HG03159 (cell line): ENCODE results near the gene MAPK8IP3.

Experiments
- ATAC-seq: cut with Tn5 transposase; IDR thresholded peaks from one replicate; pipeline ENCODE4 v1.9.1; 2021; ENCODE audit warnings: mild to moderate bottlenecking, moderate library complexity; ENCODE audit not compliant: unreplicated experiment

The MAPK8IP3 gene

DNA sequence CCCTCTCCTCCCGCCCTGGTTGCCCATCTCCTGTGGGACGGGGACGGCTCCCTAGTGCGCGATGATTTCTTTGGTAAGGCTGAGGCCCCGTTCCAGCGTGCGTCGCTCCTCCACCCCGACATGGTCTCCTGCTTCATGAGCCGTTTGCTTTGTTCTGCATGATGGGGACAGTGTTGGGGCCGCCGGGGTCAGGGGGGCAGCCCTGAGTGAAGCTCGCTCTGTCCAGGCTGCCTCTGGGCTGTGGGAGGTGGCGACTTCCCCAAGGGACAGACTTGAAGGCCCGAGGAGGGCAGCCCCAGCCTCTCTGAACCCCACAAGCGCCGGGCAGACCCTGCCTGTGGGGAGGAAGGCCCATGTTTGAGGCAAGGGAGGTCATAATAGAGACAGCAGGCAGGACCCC, 52.9 kb downstream of the MAPK8IP3 start:
- ATAC-seq: no peak

DNA sequence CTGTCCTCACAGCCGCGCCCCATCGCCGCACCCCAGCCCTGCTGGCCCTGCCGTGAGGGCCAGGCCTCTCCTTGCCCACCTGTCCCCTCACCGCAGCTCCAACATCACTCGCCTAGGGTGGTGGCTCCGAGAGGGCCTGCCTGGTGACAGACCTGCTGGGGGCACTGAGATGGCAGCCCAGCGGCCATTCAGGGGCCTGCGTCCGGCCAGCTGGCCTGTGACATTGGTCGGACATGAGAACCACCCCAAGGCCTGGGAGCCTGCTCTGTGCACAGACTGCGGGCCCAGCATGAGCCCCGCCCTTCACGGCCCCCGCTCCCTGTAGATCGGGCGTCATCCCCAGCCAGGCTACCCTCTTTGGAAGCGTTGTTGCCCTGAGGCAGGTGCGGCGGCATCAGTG, 53.5 kb downstream of the MAPK8IP3 start:
- no peak for ATAC-seq

DNA sequence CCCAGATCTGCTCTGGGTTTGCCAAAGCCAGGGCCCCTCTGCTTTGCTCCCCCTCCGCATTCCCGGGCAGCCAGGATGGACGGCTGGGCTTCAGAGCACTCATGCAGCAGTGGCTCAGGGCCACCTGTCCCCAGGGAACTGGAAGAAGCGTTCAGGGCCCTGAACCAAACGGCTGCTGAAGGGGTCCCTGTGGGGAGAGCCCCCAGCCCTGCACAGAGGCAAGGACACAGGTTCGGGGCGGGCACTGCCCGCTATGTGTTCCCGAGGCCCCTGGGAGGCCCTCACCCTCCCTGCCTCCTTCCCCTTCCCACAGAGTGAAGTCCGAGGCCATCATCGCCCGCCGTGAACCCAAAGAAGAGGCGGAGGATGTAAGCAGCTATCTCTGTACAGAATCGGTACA, 54.9 kb downstream of the MAPK8IP3 start:
- no peak for ATAC-seq

DNA sequence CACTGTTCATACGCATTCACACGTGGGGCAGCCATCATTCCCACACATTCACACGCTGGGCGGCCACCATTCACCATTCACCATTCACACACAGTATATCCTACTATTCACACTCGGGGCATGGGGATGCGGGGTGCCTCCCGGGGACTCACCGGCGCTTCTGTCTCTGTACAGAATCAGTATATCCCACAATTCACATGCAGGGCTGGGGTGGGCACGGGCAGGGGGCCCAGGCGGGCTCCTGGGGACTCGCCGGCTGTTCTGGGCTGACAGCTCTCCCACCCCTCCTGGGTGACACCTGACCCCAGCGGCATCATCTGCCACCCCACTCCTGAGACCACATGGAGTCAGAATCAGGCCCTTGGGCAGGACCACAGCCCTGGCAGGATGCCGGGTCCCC, 55.8 kb downstream of the MAPK8IP3 start:
- no peak for ATAC-seq

DNA sequence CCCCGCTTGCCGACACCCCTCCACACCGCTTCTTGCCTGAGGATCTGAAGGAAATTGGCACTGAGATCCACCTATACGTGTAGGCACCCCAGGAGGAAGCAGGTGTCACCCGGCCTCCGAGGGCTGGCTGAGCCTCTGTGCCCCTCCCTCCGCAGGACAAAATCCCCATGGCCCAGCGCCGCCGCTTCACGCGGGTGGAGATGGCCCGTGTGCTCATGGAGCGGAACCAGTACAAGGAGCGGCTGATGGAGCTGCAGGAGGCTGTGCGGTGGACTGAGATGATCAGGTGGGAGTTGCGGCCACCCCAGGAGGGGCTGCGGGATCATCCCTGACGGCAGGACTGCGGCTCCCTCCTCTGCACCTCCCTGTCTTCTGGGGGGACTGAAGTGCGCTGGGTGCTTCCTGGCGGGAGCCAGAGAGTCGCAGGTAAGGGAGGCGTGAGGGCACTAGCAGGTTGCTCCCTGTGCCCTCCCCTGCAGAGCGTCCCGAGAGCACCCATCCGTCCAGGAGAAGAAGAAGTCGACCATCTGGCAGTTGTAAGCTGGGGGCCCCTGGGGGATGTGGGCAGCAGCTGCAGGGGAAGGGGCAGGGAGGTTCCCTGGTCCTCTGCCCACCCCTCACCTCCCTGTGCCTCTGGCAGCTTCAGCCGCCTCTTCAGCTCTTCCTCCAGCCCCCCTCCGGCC, 56.3 kb downstream of the MAPK8IP3 start:
- no peak for ATAC-seq

DNA sequence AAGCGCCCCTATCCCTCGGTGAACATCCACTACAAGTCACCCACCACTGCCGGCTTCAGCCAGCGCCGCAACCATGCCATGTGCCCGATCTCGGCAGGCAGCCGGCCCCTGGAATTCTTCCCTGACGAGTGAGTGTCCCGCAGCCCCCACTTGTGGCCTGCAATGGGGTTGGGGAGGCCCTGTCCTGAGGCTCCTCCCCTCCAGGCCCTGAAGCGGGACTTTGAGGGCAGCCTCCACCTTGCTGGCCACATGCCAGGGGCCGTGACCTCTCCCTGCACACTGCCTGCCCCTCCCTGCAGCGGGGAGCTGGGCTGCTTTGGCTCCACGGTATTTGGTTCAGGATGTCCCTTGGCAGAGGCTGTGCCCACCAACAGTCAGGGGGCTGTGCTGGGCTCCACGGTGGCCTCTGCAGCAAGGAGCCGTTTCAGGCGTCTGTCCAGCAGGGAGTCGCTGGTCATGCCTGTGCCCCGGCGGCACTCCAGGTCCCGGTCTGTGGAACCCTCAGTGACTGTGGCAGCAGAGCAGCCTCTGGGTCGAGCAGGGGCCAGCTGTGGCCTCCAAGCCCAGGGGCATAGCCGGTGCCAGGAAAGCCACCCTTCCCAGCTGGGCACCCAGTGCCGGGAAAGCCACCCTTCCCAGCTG, 57.0 kb downstream of the MAPK8IP3 start:
- ATAC-seq: no peak

DNA sequence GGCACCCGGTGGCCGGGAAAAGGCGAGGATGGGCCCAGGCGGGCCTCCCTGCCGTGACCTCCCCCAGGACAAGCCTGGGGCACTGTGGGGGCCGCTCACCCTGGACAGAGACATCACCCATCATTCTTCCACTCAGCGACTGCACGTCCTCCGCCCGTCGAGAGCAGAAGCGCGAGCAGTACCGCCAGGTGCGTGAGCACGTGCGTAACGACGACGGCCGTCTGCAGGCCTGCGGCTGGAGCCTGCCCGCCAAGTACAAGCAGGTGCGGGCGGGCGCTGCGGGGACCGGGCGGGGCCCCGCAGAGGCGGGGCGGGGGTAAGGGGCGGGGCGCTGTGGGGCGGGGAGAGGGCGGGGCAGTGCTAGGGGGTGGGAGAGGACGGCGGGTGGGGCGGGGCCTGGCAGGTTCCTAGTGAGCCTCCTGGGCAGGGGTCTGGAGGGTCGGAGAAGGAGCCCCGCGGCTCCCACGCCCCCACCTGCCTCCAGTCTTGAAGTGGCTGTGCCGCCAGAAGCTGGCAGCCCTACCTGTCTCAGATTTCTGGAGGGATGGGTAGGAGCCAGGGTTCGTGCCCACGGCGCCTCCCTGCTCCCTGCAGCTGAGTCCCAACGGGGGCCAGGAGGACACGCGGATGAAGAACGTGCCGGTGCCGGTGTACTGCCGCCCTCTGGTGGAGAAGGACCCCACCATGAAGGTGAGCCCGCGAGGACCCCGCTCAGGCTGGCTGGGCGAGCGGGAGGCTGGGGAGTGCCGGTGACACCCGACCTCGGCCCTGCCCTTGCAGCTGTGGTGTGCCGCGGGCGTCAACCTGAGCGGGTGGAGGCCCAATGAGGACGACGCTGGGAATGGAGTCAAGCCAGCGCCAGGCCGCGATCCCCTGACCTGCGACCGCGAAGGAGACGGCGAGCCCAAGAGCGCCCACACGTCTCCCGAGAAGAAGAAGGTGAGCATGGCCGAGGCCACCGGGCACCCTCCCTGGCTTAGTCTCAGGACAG, 57.8 kb downstream of the MAPK8IP3 start:
- no peak for ATAC-seq

DNA sequence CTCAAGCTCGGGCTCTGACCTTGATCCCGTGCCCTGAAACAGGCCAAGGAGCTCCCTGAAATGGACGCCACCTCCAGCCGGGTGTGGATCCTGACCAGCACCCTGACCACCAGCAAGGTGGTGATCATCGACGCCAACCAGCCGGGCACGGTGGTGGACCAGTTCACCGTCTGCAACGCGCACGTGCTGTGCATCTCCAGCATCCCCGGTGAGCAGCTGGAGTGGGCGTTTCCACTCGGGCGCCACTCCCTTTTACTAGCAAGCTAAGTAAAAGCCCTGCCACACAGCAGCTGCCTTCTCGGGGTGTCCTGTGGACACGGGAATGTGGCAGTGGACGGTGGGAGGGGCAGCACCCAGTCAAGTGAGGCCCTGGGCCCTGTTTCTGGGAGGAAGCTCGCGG, 59.0 kb downstream of the MAPK8IP3 start:
- no peak for ATAC-seq

DNA sequence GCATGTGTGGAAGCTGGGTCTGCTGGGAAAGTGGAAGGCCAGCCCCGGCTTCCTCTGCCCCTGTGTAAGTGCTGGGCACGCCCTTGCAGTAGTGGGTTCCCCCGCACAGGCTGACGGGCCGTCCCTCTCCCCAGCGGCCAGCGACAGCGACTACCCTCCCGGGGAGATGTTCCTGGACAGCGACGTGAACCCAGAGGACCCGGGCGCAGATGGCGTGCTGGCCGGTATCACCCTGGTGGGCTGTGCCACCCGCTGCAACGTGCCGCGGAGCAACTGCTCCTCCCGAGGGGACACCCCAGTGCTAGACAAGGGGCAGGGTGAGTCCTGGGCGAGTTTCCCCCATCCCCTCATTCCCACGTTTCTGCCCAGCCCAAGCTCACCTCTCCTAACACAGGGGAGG, 59.8 kb downstream of the MAPK8IP3 start:
- no peak for ATAC-seq

DNA sequence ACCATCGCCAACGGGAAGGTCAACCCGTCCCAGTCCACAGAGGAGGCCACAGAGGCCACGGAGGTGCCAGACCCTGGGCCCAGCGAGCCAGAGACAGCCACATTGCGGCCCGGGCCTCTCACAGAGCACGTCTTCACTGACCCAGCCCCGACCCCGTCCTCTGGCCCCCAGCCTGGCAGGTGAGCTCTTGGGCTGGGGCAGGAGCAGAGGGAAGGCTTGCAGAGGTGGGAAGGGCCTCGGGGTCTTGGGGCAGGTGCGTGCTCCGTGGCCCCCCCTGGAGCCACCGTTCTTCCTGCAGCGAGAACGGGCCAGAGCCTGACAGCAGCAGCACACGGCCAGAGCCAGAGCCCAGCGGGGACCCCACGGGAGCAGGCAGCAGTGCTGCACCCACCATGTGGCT, 60.2 kb downstream of the MAPK8IP3 start:
- ATAC-seq: no peak

DNA sequence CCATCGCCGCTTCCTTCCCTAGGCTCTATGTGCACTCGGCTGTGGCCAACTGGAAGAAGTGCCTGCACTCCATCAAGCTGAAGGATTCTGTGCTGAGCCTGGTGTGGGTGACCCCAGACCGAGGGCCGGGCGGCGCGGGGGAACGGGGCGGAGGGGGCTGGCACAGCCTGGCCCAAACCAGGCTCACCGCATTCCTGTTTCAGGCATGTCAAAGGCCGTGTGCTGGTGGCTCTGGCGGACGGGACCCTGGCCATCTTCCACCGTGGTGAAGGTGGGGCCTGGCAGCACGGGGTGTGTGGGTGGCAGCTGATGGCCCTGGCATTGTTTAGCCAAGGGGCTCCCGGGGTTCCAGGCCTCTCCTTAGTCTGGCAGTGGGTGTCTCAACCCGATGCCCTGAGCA, 60.7 kb downstream of the MAPK8IP3 start:
- ATAC-seq: no peak

DNA sequence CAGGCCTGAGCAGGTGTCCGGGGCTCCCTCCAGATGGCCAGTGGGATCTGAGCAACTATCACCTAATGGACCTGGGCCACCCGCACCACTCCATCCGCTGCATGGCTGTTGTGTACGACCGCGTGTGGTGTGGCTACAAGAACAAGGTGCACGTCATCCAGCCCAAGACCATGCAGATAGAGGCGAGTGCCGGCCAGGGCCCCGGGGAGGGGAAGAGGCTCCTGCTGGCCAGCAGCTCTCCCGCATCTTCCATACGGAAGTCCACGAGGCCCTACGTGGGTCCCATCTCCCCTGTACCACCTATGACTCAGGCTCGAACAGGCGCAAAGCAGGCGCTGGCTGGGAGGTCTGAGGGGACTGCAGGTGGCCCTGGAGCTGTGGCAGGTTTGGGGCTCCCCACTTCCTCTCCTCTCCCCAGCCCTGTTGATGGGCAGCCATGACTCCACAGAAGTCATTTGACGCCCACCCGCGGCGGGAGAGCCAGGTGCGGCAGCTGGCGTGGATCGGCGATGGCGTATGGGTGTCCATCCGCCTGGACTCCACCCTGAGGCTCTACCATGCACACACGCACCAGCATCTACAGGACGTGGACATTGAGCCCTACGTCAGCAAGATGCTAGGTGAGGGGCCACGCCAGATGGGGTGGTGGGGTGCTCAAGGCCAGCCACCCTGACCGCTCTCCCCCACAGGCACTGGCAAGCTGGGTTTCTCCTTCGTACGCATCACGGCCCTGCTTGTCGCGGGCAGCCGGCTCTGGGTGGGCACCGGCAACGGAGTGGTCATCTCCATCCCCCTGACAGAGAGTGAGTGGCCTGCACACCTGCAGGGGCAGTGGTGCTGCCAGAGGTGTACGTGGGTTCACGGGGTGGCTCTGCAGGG, 61.4 kb downstream of the MAPK8IP3 start:
- ATAC-seq: no peak

DNA sequence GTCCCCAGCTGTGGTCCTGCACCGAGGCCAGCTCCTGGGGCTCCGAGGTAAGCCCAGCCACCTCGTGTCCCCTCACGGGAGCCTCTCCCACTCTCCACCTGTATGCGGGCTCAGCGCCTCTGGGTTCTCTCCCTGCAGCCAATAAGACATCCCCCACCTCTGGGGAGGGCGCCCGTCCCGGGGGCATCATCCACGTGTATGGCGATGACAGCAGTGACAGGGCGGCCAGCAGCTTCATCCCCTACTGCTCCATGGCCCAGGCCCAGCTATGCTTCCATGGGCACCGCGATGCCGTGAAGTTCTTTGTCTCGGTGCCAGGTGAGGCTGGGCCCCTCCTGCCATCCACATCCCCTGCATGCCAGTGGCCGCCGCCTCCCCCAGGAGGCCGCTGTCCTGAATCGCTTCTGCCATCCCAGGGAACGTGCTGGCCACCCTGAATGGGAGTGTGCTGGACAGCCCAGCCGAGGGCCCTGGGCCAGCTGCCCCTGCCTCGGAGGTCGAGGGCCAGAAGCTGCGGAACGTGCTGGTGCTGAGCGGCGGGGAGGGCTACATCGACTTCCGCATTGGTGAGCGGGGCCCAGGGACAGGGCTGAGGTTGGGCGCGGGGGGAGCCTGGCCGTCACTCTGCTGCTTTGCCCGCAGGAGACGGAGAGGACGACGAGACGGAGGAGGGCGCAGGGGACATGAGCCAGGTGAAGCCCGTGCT, 62.2 kb downstream of the MAPK8IP3 start:
- no peak for ATAC-seq

DNA sequence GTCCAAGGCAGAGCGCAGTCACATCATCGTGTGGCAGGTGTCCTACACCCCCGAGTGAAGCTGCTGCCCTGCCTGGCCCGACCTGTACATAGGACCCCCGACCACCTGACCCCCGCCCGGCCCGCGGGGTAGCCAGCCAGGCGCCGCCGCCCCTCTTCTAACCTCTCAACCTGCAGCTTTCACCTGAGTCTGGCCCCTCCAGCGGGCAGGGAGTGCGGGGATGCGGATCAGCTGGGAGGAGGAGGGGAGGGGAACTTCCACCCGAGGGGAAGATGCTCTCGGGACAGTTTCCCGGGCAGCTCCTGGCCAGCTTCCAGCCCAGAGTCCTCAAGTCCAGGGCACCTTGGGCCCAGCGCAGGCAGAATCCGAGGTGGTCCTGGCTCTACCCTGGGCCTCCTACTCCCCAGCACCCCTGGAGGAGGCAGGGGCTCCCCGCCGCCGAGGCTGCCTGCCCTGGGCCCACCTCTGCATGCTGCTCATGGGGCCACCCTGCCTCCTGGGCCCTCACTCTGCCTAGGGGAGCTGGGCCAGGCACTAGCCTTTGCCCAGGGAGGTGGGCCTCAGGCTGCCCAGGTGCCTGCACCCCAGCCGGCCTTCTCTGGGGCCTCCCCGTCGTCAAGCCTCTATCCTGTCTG, 62.9 kb downstream of the MAPK8IP3 start:
- ATAC-seq: no peak

DNA sequence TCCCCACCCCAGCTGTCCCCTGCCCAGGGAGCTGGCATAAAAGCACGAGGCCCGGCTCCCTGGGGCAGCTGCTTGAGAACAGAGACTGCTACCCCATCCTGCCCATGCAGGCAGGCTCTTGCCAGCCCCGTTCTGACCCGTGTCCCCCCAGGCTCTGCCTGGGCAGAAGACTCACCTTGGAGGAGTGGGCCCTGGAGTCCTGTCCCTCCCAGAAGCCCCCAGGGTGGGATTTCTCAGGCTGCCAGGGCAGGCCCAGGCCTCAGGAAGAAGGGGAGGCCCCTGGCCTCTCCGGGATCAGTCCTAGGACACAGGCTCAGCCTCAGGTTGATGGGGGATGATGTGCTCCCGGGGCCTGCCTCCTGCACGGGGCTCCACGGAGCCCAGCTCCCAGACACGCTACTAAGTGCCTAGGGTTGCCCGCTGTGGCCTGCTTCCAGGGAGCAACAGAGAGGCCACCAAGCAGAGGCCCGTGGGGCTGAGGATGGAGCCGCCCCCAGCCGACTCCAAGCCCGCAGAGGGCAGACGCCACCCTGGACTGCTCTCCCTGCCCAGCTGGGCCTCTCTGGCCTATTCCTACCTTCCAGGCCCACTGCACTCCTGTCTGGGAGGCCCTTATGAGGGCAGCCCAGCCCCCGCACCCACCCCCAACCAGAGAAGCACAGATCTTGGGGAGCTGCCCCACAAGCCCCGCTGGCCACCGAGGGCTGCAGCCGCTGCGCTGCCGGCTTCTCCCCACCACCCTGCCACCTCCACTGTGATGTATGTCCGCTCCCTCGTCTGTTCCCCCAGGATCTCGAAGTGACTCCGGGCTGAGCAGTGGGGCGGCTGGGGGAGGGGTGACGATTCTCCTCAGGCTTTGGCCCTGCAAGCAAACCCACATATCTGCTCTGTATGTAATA, 63.7 kb downstream of the MAPK8IP3 start:
- no peak for ATAC-seq

DNA sequence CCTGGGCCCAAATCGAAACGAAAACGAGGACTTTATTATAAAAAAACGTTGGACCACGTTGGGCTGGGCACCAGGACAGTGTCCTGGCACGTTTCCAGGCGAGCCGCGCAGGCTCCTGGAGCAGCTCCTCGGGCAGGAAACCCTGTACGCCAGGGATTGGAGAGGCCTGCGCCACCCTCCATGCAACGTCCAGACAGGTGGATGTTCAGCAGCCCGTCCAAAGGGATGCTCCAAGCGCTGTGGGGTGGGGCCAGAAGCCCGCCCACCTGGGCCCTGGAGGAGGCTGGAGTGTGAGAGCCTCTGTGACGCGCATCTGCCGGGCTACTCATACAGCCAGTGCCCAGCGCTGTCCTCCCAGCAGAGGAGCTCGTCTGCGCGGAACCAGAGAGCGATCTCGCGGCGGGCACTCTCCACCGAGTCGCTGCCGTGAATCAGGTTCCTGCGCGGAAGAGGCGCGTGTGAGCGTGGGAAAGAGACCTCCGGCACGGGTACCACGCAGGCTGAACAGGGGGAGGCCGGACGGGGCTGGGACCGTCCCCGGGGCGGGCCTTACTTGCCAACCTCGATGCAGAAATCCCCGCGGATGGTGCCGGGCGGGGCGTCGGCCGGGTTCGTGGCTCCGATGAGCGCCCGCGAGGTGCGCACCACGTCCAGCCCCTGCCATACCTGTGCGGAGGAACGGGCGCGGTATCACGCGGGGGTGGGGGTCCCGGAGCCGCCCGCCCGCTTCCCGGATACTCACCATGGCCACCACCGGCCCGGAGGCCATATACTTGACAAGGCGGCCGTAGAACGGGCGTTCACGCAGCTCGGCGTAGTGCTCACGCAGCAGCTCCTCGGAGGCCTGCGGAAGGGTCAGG, 64.6 kb downstream of the MAPK8IP3 start:
- ATAC-seq: no peak

DNA sequence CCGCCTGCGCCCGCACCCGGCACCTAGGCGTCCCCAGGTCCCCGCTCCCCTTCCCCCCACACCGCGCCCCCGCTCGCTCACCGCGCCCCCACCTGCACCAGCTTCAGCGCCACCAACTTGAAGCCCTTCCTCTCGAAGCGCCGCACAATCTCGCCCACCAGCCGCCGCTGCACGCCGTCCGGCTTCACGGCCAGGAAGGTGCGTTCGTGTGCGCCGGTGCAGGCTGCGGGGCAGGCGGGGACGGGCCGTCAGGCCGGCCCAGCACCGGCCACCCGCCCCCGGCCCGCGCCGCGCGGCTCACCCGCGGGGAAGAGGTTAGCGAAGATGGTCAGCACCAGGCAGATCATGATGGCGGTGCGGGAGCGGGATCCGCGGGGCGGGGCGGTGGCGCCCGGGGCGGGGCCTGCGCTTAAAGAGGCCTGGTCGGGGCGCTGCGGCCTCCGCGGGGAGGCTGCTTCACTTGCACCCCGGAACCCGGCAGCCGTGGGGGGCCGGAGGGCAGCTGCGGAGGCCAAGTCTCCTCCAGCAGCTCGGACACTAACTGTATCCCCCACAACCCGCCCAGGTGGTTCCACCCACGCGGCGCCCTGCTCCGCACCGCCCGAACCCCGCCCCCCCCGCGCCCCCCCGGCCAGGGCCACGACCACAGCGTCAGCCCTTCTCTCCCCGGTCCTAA, 65.3 kb downstream of the MAPK8IP3 start, which contains the start of gene NME3:
Gene NME3 (minus strand): TSS at position 356 of the 676 bp plus-strand sequence. CDS start 9 bp downstream, at position 347.
- ATAC-seq: no peak
